ENCODE data around the gene SUSD1.

Gene SUSD1

DNA sequence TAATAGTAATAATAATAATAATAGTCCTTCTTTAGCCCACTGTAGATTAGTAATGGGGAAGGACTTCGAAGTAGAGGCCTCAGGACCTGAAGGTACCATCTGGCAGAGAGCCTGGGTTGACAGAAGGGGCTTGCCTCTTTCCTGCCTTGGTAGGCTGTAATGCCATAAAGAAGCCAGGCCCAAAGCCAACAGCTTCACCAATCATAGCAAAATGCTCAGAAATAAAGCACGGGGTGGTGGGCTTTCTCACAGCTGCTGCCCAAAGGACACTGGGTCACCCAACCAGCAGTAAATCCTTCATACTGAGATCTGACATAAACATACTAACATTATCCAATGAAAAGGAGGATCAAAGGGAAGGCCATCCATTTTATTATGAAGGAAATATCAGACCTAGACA lies 70.7 kb downstream of the SUSD1 start:
- H3K27ac ChIP-seq, result no peak overlapping the region
- no peak overlapping the region for H3K4me3 ChIP-seq
- DNase-seq (ENCODE audit: low spot score), result no peak
- TF ChIP-seq, protein P1, sequence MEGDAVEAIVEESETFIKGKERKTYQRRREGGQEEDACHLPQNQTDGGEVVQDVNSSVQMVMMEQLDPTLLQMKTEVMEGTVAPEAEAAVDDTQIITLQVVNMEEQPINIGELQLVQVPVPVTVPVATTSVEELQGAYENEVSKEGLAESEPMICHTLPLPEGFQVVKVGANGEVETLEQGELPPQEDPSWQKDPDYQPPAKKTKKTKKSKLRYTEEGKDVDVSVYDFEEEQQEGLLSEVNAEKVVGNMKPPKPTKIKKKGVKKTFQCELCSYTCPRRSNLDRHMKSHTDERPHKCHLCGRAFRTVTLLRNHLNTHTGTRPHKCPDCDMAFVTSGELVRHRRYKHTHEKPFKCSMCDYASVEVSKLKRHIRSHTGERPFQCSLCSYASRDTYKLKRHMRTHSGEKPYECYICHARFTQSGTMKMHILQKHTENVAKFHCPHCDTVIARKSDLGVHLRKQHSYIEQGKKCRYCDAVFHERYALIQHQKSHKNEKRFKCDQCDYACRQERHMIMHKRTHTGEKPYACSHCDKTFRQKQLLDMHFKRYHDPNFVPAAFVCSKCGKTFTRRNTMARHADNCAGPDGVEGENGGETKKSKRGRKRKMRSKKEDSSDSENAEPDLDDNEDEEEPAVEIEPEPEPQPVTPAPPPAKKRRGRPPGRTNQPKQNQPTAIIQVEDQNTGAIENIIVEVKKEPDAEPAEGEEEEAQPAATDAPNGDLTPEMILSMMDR (IDR thresholded peaks at IDR 0.05), result no peak

DNA sequence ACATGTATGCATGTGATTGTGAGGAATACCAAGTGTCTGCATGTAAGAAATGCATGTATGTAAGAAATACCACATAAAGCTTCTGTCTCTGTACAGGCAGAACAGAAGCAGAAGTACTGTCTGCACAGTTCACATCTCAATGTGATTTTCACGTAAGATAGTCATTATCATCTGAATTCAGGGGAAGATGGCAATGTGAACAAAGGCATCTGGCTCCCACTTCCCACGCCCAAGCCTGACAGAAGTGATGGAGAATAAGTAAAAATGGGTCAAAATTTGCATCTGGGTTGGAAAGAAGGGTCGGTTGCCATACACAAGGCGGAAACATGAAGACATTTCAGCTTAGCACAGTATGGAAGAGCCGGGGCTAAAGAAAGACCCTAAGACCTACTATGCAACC lies 71.7 kb downstream of the SUSD1 start:
- DNase-seq (ENCODE audit: low spot score), result no peak
- TF ChIP-seq, protein P1 (IDR thresholded peaks at IDR 0.05), result no peak

DNA sequence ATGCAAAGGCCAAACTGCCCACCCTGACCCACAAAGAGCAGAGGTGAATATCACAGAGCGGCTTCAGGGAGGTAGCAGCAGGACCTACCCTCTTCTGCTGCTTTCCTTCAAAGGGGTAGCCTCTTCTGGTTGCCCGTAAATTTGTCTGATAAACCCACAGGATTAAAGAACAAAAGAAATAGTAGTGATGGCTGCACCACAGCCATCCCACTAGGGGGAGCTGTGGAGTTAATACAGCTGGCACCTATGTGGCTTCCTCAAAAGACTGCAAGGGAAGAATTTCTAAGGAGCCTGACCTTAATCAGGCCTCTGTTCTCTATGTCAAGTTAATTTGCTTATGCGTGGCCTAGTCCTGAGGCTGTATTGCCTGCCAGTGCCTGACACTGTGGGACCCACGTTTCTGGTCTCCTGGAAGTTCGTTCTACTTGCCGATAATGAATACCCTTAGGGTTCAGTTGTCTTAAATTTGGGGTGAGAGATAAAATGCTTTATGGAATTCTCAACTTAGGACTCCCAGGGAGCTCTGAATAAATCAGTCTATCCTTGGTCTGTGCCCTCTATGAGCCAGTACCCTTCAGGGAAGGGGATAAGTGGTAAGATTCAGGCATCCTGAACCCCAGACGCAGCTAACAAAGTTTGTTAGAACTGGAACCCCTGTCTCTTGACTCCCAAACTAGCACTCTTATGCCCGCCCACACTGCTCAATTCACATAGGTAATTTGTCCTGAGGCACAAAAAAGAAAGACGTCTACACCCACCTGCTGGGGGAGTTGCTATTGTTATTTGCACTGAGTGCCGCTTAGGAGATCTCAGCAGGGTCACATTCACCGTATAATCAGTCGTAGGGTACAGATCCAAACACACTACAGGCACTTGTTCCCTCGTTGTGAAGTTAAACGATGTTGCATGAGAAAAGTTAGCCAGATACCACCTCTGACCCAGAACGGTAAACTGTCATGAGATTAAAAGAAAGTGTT lies 77.1 kb downstream of the SUSD1 start:
- no peak for DNase-seq (ENCODE audit: low spot score)
- Histone ChIP-seq H3K4me3 (no peak overlapping the region), H3K27ac (no peak overlapping the region)
- TF ChIP-seq, protein P1 (IDR thresholded peaks at IDR 0.05), result peak; percentile 72

More for the DNA sequence above, 71.7 kb downstream of the SUSD1 start:
- Histone ChIP-seq H3K27ac (no peak overlapping the region), H3K4me3 (no peak overlapping the region)

DNA sequence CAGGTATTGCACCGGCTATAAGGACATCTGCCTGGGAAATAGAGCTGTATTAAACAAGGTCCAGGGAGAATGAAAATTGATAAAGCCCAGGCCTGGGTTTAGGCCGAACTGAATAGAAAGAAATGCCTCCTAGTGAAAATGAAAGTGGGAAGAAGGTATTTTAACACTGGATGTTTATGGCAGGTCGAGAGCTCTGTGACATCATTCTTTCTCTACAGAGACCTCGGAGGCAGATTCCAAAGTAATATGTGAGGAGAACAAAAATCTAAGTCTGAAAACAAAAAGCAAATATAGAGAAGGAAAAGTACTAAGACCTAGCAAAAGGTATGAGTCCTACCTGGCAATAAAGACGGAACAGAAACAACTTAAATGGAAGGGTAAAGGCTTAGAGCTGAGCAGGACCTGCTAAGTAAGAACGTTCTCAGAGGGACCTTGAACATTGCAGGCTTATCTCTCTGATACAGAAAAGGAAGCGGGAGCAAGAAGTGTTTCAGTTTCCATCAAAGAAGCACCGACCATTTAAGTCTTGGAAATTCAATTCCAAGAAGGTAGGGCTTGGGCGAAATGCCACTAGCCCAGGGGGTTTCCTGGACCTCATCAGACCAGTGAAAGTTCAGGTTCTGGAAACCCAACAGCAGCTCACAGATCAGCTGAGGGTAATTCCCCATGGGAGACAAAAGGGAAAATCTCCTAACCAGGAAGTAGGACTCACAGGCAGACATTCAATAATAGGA lies 80.0 kb downstream of the SUSD1 start:
- Histone ChIP-seq H3K4me3 (no peak overlapping the region), H3K27ac (no peak overlapping the region)
- no peak for DNase-seq (ENCODE audit: low spot score)
- TF ChIP-seq, protein P1 (IDR thresholded peaks at IDR 0.05), result no peak

DNA sequence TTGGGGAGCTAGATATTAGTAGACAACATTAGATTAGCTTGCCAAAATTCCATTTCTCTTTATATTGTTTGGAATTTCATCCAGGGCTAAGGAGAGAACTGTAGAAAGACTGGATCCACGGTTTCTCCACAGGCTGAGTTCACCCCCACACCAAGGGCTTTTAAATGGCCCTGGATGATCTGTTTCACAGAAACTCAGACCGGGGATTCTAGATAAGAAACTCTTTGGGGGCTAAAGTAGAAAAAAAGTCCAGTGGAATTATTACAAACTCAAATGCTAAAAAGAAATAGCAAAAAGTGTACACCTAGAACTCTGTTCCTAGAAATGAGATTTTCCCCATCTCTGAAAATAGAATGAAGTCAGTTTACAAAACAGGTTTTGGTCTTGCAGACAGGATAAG lies 80.9 kb downstream of the SUSD1 start:
- Histone ChIP-seq H3K4me3 (no peak overlapping the region), H3K27ac (no peak overlapping the region)
- TF ChIP-seq, protein P1 (IDR thresholded peaks at IDR 0.05), result no peak
- no peak for DNase-seq (ENCODE audit: low spot score)

DNA sequence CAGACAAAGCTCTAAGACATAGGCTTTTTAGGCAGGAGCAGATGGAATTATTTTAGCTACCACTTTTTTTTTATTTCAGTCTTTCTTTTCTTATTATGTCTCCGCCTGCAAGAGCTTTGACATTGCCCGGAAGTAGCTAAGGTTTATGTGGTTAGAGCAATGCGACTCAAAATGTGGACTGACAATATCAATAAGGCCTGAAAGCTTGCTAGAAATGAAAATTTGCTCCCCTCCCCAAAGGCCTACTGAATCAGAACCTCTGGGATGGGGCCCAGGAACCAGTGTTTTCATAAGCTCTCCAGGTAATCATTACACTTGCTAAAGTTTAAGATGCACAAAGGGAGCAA lies 81.3 kb downstream of the SUSD1 start:
- Histone ChIP-seq H3K27ac (no peak overlapping the region), H3K4me3 (no peak overlapping the region)
- TF ChIP-seq, protein P1 (IDR thresholded peaks at IDR 0.05), result no peak
- DNase-seq (ENCODE audit: low spot score), result no peak

All from coronary artery (tissue), 2 donors.